Heart right ventricle (tissue), 16 donors: ENCODE data around the gene TXK. TPM values are rescaled to one million over a fixed set of nuclear protein-coding genes. Genes with fewer than 3 reads are reported as not detected.

Experiments
- ATAC-seq, 8 donors: fragments of 200-7000 bp; cut with Tn5 transposase; one replicate each; pipeline ENCODE4 v1.9.1; 2020; ENCODE audit warnings: mild to moderate bottlenecking in 8 of 8, moderate library complexity in 8 of 8, moderate number of reproducible peaks in 1 of 8
- DNase-seq, 2 donors: peaks; one replicate each; pipeline ENCODE4 v3.0.0-alpha.2; 2020
- H3K27ac ChIP-seq, 10 donors: fragments of 200-600 bp; sonication (generic) in 2 of 10; one replicate each; pipeline versions ENCODE4 v1.5.0 to v1.8.0; 2020 to 2022; ENCODE audit warnings: mild to moderate bottlenecking in 3 of 10
- H3K27me3 ChIP-seq, 7 donors: fragments of 200-600 bp; one replicate each; pipeline ENCODE4 v1.8.0; 2021 to 2022; ENCODE audit warnings: mild to moderate bottlenecking in 2 of 7
- H3K36me3 ChIP-seq, 9 donors: fragments of 200-600 bp; sonication (generic) in 1 of 9; one replicate each; pipeline versions ENCODE4 v1.5.0 to v1.8.0; 2020 to 2022; ENCODE audit warnings: mild to moderate bottlenecking in 2 of 9
- H3K4me1 ChIP-seq, 9 donors: fragments of 200-600 bp; sonication (generic) in 1 of 9; one replicate each; pipeline versions ENCODE4 v1.5.0 to v1.8.0; 2020 to 2022; ENCODE audit warnings: mild to moderate bottlenecking in 4 of 9
- H3K4me3 ChIP-seq, 10 donors: fragments of 200-600 bp; sonication (generic) in 2 of 10; one replicate each; pipeline versions ENCODE4 v1.5.0 to v1.8.0; 2020 to 2022; ENCODE audit warnings: mild to moderate bottlenecking in 7 of 10, moderate library complexity in 2 of 10
- H3K9me3 ChIP-seq, 11 donors: fragments of 200-600 bp in 10 of 11; sonication (generic) in 2 of 11; one replicate each; pipeline versions ENCODE4 v1.5.0 to v1.8.0; 2013 to 2022; ENCODE audit warnings: mild to moderate bottlenecking in 2 of 11, control low read depth in 1 of 11, moderate library complexity in 1 of 11
- CTCF ChIP-seq, 9 donors: fragments of 200-600 bp; sonication (generic) in 2 of 9; IDR thresholded peaks; one replicate each; pipeline versions ENCODE4 v1.5.0 to v1.8.0; 2021 to 2022; ENCODE audit warnings: antibody characterized with exemption in 9 of 9, mild to moderate bottlenecking in 5 of 9, moderate library complexity in 1 of 9
- WGBS, 2 donors: extraction: QIAGEN DNeasy Blood & Tissue Kit; methylation state at CpG; one replicate each; pipeline ENCODE4 v1.1.7; 2013; ENCODE audit warnings: inconsistent platforms in 1 of 2; 5-methylcytosine and 5-hydroxymethylcytosine counted together
- intact Hi-C, 10 donors: fragments of 100-400 bp; cut with DNase I; formaldehyde crosslinking; loops; one replicate each; pipeline versions ENCODE4 v1.11.1 to v1.14.2; 2022
- polyA plus RNA-seq, 2 donors: library from polyadenylated mRNA; stranded (reverse); fragments of 200-250 nt; gene quantifications; one replicate each; pipeline ENCODE4 v1.2.3, GENCODE V29; 2013
- total RNA-seq, 10 donors: library from RNA; stranded (reverse); fragmentation: NEBNext Ultra II Directional in 3 of 10; extraction: Animal tissue kit (Norgen Biotek cat#: 25700) in 3 of 10; gene quantifications; one replicate each; pipeline versions ENCODE4 v1.2.1 to v1.2.4, GENCODE V29; 2021 to 2023
- donor health status: Arrhythmogenic right ventricular cardiomyopathy.
- donor health status: ischemic (EF 13 %, LVEDD 7.1; RV severe dilation, severe dysfunction).
- donor health status: healthy with polysubstance abuse.
- donor health status: DM: no; HTN: yes; CAD: no.
- donor health status: DM: no; HTN: no; CAD: no.
- donor health status: ischemic (EF 25% LVEDD 6.9; RV normal size, moderate dysfunction).
- donor health status: ischemic (EF 25% LVEDD 5.7; RV mildly dilated, moderate dysfunction).
- donor health status: healthy.
- donor health status: DM: yes; HTN: yes; CAD: no.
- donor health status: Ischemic cardiomyopathy.
- donor health status: ischemic (EF 35%, LVEDD 5.7; RV mildly dilated, moderate dysfunction).
- donor health status: nonischemic (EF 11% LVEDD 7.7; RV severe dilation, severe dysfunction).
- donor health status: DM: yes; HTN: yes; CAD: no.
- donor health status: PGD.
- donor health status: ischemic (EF 29% LVEDD 5.4; RV normal size, mild dysfunction).
- donor health status: nonischemic (EF 23%, LVEDD 6.1; RV moderate dilation, normal function).

TXK gene
- total and polyA plus RNA-seq, 12 donors: 0.33 to 2.9 (median 0.85) TPM; not detected in 1

GRCh38 chr4:48065587-48066052, 68.4 kb downstream of the TXK start:
- no peak overlapping the region for H3K27ac ChIP-seq
- H3K4me1 ChIP-seq: no peaks in the 10 kb centered on the region
- H3K4me3 ChIP-seq: no peak overlapping the region
- no peak for ATAC-seq
- TF ChIP-seq CTCF (IDR thresholded peaks at IDR 0.05): no peak
- DNase-seq: no peak
- peaks cover 0 to 4% (median 0%) of the 10 kb centered on the region in 11 donors for H3K9me3 ChIP-seq
- no peaks in the 10 kb centered on the region for H3K27me3 ChIP-seq
- intact Hi-C loops: no loop called here
- 82 to 97% methylated on average over 1 of the region's 1 CpG for WGBS, 2 donors
- no peaks in the 10 kb centered on the region for H3K36me3 ChIP-seq

- no peak for ATAC-seq
- TF ChIP-seq CTCF (IDR thresholded peaks at IDR 0.05): no peak
- Histone ChIP-seq H3K27ac (no peak overlapping the region), H3K36me3 (no peaks in the 10 kb centered on the region), H3K9me3 (peaks cover 0 to 4% (median 0%) of the 10 kb centered on the region in 11 donors), H3K27me3 (no peaks in the 10 kb centered on the region), H3K4me3 (no peak overlapping the region), H3K4me1 (no peaks in the 10 kb centered on the region)
- no peak for DNase-seq
- intact Hi-C loops: no loop called here
- 82% methylated on average over 3 of the region's 3 CpGs for WGBS, 2 donors
Measured at GRCh38 chr4:48064349-48064748, 69.7 kb downstream of the TXK start.

GRCh38 chr4:48058617-48059530, 75.2 kb downstream of the TXK start:
- WGBS, 2 donors: 66 to 72% methylated on average over 5 of the region's 5 CpGs
- H3K4me1 ChIP-seq: no peaks in the 10 kb centered on the region
- no peak for TF ChIP-seq CTCF (IDR thresholded peaks at IDR 0.05)
- ATAC-seq (no peak), DNase-seq (no peak)
- no peaks in the 10 kb centered on the region for H3K27me3 ChIP-seq
- H3K4me3 ChIP-seq: no peak overlapping the region
- peaks cover 0 to 4% (median 0%) of the 10 kb centered on the region in 11 donors for H3K9me3 ChIP-seq
- H3K36me3 ChIP-seq: no peaks in the 10 kb centered on the region
- intact Hi-C loops: no loop called here
- H3K27ac ChIP-seq: no peak overlapping the region

GRCh38 chr4:48051078-48051477, 83.0 kb downstream of the TXK start:
- Histone ChIP-seq H3K27me3 (peaks cover 0 to 53% (median 0%) of the 10 kb centered on the region in 7 donors), H3K27ac (no peak overlapping the region), H3K4me3 (no peak overlapping the region), H3K9me3 (no peaks in the 10 kb centered on the region), H3K4me1 (peaks cover 0 to 24% (median 6%) of the 10 kb centered on the region in 9 donors), H3K36me3 (no peaks in the 10 kb centered on the region)
- ATAC-seq (no peak), DNase-seq (no peak)
- 89 to 90% methylated on average over 1 of the region's 1 CpG for WGBS, 2 donors
- no peak for TF ChIP-seq CTCF (IDR thresholded peaks at IDR 0.05)
- intact Hi-C loops: no loop called here
